HepG2 (cell line): ENCODE measurements around the gene HSDL1. TPM values are rescaled to one million over a fixed set of nuclear protein-coding genes. Genes with fewer than 3 reads are reported as not detected.

Experiments
- CREB1 ChIP-seq, 2 experiments: fragments of 450-650 bp in 1 of 2; IDR thresholded peaks; 2 replicates each; pipeline ENCODE4 v1.6.1; 2016 to 2017; ENCODE audit warnings: control low read depth in 1 of 2, mild to moderate bottlenecking in 1 of 2, missing compliant biosample characterization in 1 of 2, missing genetic modification characterization in 1 of 2
- CREB3 ChIP-seq: sonication (generic); formaldehyde crosslinking; IDR thresholded peaks from 2 replicates; pipeline ENCODE4 v1.5.0; 2020; ENCODE audit warnings: missing genetic modification reagents
- FOXO1 ChIP-seq: sonication (generic); formaldehyde crosslinking; IDR thresholded peaks from 2 replicates; pipeline ENCODE4 v1.4.0; 2020; ENCODE audit warnings: missing genetic modification reagents
- HNF4G ChIP-seq, 2 experiments: sonication (generic) in 1 of 2; formaldehyde crosslinking in 1 of 2; IDR thresholded peaks; 2 replicates each; pipeline versions ENCODE4 v1.4.0 to v1.6.1; 2011 to 2020; ENCODE audit warnings: borderline replicate concordance in 2 of 2, low read depth in 2 of 2, mild to moderate bottlenecking in 2 of 2, low read length in 1 of 2, missing genetic modification reagents in 1 of 2, moderate library complexity in 1 of 2
- HOXA7 ChIP-seq: sonication (generic); formaldehyde crosslinking; IDR thresholded peaks from 2 replicates; pipeline ENCODE4 v1.8.1; 2022; ENCODE audit warnings: mild to moderate bottlenecking, missing genetic modification reagents, moderate library complexity
- MXI1 ChIP-seq: IDR thresholded peaks from 3 replicates; pipeline ENCODE4 v1.6.1; 2012; ENCODE audit warnings: low read depth, low read length, inconsistent platforms, borderline replicate concordance
- MYC ChIP-seq: sonication (generic); formaldehyde crosslinking; IDR thresholded peaks from 2 replicates; pipeline ENCODE4 v1.9.0; 2021; ENCODE audit warnings: missing genetic modification reagents, borderline replicate concordance
- NBN ChIP-seq: fragments of 450-650 bp; conservative IDR thresholded peaks from 2 replicates; pipeline ENCODE4 v1.6.1; 2017
- NFYC ChIP-seq: IDR thresholded peaks from 2 replicates; pipeline ENCODE4 v1.6.1; 2016; ENCODE audit warnings: missing genetic modification reagents, missing compliant biosample characterization
- ZNF263 ChIP-seq: sonication (generic); formaldehyde crosslinking; IDR thresholded peaks from 2 replicates; pipeline ENCODE4 v1.4.0; 2020; ENCODE audit warnings: missing genetic modification reagents
- ZNF331 ChIP-seq: sonication (generic); formaldehyde crosslinking; IDR thresholded peaks from 2 replicates; pipeline ENCODE4 v1.4.0; 2020; ENCODE audit warnings: missing genetic modification reagents
- ZNF460 ChIP-seq: sonication (generic); formaldehyde crosslinking; IDR thresholded peaks from 2 replicates; pipeline ENCODE4 v1.5.1; 2020; ENCODE audit warnings: missing genetic modification reagents, mild to moderate bottlenecking, borderline replicate concordance
- ZNF605 ChIP-seq: sonication (generic); formaldehyde crosslinking; IDR thresholded peaks from 2 replicates; pipeline ENCODE4 v1.8.0; 2022; ENCODE audit warnings: mild to moderate bottlenecking, missing genetic modification reagents
- polyA plus RNA-seq, 8 experiments: library from polyadenylated mRNA; depleted of rRNA in 3 of 8; stranded (reverse) in 7 of 8; unstranded in 1 of 8; fragments of >200 nt; fragmentation: Illumina TruSeq in 4 of 8; extraction: Trizol in 4 of 8; gene quantifications; 2 replicates each; pipeline versions ENCODE4 v1.2.1 to v1.2.3, GENCODE V29; 2011 to 2016; ENCODE audit warnings: low read depth in 4 of 8, missing spikeins in 1 of 8, mixed read lengths in 1 of 8; ENCODE audit not compliant: insufficient read depth in 1 of 8
- total RNA-seq, 5 experiments: library from RNA; depleted of rRNA; stranded (reverse); fragments of >200 nt; fragmentation: Illumina TruSeq; extraction: Trizol; gene quantifications; 2 replicates each; pipeline ENCODE4 v1.2.3, GENCODE V29; 2016; ENCODE audit warnings: low read depth in 1 of 5
- TF ChIP-seq, protein P1 (sequence below): sonication (generic); formaldehyde crosslinking; IDR thresholded peaks from 2 replicates; pipeline ENCODE4 v1.5.1; 2020; ENCODE audit warnings: mild to moderate bottlenecking, missing genetic modification reagents, borderline replicate concordance
- TF ChIP-seq, protein P2 (sequence below): sonication (generic); formaldehyde crosslinking; IDR thresholded peaks from 2 replicates; pipeline ENCODE4 v1.4.0; 2020; ENCODE audit warnings: missing genetic modification reagents

HSDL1 gene
- total and polyA plus RNA-seq, 2 of the 13 experiments (the other 11 are each of a cell fraction or from before 2014, with no cell fraction given) = 49.2 to 49.7 TPM

DNA sequence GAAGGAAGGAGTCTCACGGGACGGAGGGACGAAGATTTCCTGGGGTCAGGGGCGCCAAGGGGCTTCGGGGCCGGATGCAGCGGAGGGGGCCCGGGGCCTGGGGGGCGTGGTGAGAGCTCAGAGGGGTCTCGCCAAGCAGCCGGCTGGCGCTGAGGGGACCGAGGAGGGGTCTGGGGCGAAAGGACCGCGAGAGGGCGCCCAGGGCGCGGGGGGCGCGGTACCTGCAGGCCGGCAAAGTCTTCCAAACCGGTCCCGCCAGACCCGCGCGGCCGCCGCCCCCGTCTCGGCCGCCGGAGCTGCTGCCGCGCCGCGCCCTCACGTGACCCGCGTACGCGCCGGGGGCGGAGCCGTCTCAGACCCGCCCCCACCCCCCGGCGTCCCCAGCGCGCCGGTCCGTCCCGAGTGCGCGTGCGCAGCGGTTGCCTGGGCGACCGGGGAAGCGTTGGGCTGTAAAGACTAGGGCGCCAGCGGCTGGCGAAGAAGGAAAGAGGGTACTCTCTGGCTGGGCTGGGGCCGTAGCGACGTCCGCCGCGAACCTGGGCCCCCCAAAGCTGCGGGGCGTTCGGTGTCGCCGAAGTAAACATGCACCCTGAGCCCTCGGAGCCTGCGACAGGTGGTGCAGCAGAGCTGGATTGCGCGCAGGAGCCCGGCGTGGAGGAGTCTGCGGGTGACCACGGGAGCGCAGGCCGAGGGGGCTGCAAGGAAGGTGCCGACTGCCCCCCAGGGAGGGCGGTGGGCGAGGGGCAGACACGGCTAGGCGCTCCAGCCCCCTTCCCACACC lies at the start of gene HSDL1, which contains the start of gene DNAAF1 (continued):
- TF ChIP-seq, protein P1, sequence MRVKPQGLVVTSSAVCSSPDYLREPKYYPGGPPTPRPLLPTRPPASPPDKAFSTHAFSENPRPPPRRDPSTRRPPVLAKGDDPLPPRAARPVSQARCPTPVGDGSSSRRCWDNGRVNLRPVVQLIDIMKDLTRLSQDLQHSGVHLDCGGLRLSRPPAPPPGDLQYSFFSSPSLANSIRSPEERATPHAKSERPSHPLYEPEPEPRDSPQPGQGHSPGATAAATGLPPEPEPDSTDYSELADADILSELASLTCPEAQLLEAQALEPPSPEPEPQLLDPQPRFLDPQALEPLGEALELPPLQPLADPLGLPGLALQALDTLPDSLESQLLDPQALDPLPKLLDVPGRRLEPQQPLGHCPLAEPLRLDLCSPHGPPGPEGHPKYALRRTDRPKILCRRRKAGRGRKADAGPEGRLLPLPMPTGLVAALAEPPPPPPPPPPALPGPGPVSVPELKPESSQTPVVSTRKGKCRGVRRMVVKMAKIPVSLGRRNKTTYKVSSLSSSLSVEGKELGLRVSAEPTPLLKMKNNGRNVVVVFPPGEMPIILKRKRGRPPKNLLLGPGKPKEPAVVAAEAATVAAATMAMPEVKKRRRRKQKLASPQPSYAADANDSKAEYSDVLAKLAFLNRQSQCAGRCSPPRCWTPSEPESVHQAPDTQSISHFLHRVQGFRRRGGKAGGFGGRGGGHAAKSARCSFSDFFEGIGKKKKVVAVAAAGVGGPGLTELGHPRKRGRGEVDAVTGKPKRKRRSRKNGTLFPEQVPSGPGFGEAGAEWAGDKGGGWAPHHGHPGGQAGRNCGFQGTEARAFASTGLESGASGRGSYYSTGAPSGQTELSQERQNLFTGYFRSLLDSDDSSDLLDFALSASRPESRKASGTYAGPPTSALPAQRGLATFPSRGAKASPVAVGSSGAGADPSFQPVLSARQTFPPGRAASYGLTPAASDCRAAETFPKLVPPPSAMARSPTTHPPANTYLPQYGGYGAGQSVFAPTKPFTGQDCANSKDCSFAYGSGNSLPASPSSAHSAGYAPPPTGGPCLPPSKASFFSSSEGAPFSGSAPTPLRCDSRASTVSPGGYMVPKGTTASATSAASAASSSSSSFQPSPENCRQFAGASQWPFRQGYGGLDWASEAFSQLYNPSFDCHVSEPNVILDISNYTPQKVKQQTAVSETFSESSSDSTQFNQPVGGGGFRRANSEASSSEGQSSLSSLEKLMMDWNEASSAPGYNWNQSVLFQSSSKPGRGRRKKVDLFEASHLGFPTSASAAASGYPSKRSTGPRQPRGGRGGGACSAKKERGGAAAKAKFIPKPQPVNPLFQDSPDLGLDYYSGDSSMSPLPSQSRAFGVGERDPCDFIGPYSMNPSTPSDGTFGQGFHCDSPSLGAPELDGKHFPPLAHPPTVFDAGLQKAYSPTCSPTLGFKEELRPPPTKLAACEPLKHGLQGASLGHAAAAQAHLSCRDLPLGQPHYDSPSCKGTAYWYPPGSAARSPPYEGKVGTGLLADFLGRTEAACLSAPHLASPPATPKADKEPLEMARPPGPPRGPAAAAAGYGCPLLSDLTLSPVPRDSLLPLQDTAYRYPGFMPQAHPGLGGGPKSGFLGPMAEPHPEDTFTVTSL (CRISPR knock-in tag) = no peak
- TF ChIP-seq ZNF605 (CRISPR knock-in tag) (no peak), MYC (CRISPR knock-in tag) (no peak; the same call in 1 of the 2 replicates), NFYC (CRISPR knock-in tag) (no peak), NBN (no peak), CREB1 (IDR thresholded peaks at IDR 0.05) (no peak; the same call in 1 of the 2 replicates), CREB1 (CRISPR knock-in tag; IDR thresholded peaks at IDR 0.05) (no peak), CREB3 (CRISPR knock-in tag) (peak; percentile 54; the same call in 1 of the 2 replicates), MXI1 (peak; percentile 99; the same call in 2 of the 3 replicates), FOXO1 (CRISPR knock-in tag) (peak; percentile 68; the same call in 1 of the 2 replicates), ZNF263 (CRISPR knock-in tag) (peak; percentile 53), ZNF331 (CRISPR knock-in tag) (no peak; the same call in 1 of the 2 replicates), ZNF460 (CRISPR knock-in tag) (no peak), HNF4G (IDR thresholded peaks at IDR 0.05; ENCODE audit: borderline replicate concordance, low read depth, low read length) (no peak), HNF4G (CRISPR knock-in tag; IDR thresholded peaks at IDR 0.05; ENCODE audit: borderline replicate concordance, low read depth) (0 out of 2 replicates have a peak, but pooled peaks have one; percentile 38), HOXA7 (CRISPR knock-in tag) (no peak)
- TF ChIP-seq, protein P2, sequence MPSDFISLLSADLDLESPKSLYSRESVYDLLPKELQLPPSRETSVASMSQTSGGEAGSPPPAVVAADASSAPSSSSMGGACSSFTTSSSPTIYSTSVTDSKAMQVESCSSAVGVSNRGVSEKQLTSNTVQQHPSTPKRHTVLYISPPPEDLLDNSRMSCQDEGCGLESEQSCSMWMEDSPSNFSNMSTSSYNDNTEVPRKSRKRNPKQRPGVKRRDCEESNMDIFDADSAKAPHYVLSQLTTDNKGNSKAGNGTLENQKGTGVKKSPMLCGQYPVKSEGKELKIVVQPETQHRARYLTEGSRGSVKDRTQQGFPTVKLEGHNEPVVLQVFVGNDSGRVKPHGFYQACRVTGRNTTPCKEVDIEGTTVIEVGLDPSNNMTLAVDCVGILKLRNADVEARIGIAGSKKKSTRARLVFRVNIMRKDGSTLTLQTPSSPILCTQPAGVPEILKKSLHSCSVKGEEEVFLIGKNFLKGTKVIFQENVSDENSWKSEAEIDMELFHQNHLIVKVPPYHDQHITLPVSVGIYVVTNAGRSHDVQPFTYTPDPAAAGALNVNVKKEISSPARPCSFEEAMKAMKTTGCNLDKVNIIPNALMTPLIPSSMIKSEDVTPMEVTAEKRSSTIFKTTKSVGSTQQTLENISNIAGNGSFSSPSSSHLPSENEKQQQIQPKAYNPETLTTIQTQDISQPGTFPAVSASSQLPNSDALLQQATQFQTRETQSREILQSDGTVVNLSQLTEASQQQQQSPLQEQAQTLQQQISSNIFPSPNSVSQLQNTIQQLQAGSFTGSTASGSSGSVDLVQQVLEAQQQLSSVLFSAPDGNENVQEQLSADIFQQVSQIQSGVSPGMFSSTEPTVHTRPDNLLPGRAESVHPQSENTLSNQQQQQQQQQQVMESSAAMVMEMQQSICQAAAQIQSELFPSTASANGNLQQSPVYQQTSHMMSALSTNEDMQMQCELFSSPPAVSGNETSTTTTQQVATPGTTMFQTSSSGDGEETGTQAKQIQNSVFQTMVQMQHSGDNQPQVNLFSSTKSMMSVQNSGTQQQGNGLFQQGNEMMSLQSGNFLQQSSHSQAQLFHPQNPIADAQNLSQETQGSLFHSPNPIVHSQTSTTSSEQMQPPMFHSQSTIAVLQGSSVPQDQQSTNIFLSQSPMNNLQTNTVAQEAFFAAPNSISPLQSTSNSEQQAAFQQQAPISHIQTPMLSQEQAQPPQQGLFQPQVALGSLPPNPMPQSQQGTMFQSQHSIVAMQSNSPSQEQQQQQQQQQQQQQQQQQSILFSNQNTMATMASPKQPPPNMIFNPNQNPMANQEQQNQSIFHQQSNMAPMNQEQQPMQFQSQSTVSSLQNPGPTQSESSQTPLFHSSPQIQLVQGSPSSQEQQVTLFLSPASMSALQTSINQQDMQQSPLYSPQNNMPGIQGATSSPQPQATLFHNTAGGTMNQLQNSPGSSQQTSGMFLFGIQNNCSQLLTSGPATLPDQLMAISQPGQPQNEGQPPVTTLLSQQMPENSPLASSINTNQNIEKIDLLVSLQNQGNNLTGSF (CRISPR knock-in tag) = peak; percentile 42; the same call in 1 of the 2 replicates
